ENCODE results near the gene CCDC30. TPM values are rescaled to one million over a fixed set of nuclear protein-coding genes. Genes with fewer than 3 reads are reported as not detected.

CCDC30 gene
- total and polyA plus RNA-seq, 9 of the 15 experiments (the other 6 are each of a cell fraction or from before 2014, with no cell fraction given), result 0.05 to 0.91 (median 0.24) TPM

DNA sequence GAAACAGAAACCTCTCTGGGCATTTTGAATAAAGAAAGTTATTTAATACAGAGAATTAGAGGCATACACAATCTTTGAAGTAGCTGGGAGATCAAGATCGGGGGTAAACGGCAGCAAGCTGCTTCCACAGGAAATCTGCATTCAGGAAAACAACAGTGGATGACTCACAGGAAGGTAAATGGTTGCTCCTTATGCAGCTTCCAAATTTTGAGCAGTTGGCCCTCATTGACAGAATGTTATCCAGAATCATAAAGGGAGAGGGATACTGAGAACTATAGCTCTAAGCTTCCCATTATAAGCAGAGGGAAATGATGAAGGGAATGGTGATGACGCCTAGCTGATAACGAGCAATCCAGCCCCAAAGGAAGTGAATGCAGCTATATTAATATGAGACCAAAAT lies 35.8 kb upstream of the CCDC30 start:
- Histone ChIP-seq H3K9me3 (replicated peaks; ENCODE audit: control insufficient read depth, insufficient read depth, low read depth, low read length) (no peaks in the 10 kb centered on the region), H3K9ac (ENCODE audit: insufficient read depth in 1 of 2, low read depth in 2 of 2, low read length in 2 of 2) (no peak overlapping the region), H3K27ac (ENCODE audit: extremely low read depth, low read depth, low read length) (no peak overlapping the region), H3K4me1 (replicated peaks in 1 of 2; ENCODE audit: control insufficient read depth in 2 of 2, insufficient read depth in 2 of 2, low read length in 2 of 2) (no peaks in the 10 kb centered on the region), H3K79me2 (ENCODE audit: control insufficient read depth, insufficient read depth, low read length) (no peaks in the 10 kb centered on the region), H3K4me2 (ENCODE audit: insufficient read depth, low read length) (no peak overlapping the region), H2AFZ (ENCODE audit: low read depth, low read length) (no peak overlapping the region), H3K9me1 (ENCODE audit: control insufficient read depth, insufficient read depth, low read length) (no peaks in the 10 kb centered on the region), H4K20me1 (replicated peaks; ENCODE audit: control insufficient read depth, insufficient read depth, low read length) (no peaks in the 10 kb centered on the region), H3K4me3 (no peak overlapping the region), H3K36me3 (ENCODE audit: control insufficient read depth, insufficient read depth, low read length) (no peaks in the 10 kb centered on the region), H3K27me3 (ENCODE audit: control insufficient read depth in 2 of 2, insufficient read depth in 2 of 2, low read length in 2 of 2) (peaks cover 13 to 17% of the 10 kb centered on the region in 2 experiments; a peak in 4 of 5 replicates)
- POLR2A ChIA-PET, result interaction anchor here (0.8 kb wide), 1 partner anchor 11 kb away, joined by 3 read pairs; no protein-coding TSS in a partner anchor
- BruUV-seq (replicated peaks), result no TSS peak
- in situ Hi-C loops (cut with MboI), result no loop called here
- FAIRE-seq (no peak), DNase-seq (ENCODE audit: extremely low read depth in 1 of 4, low spot score in 3 of 4) (no peak), ATAC-seq (no peak)
- intact Hi-C loops (cut with micrococcal nuclease), result no loop called here
- 2% methylated on average over 4 of the region's 4 CpGs for WGBS (ENCODE audit: insufficient coverage, low coverage, missing lambda C conversion rate)
- CTCF ChIA-PET (ENCODE audit: low intra/inter-chr PET ratio), result no interaction called here
- TF ChIP-seq, protein P1, sequence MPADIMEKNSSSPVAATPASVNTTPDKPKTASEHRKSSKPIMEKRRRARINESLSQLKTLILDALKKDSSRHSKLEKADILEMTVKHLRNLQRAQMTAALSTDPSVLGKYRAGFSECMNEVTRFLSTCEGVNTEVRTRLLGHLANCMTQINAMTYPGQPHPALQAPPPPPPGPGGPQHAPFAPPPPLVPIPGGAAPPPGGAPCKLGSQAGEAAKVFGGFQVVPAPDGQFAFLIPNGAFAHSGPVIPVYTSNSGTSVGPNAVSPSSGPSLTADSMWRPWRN (IDR thresholded peaks at IDR 0.05; ENCODE audit: low read depth), result no peak
- no peak for TF ChIP-seq NR2C1 (IDR thresholded peaks at IDR 0.05)
- no peak for TF ChIP-seq NR2C1 (tag; IDR thresholded peaks at IDR 0.05)
- no peak for TF ChIP-seq PML (IDR thresholded peaks at IDR 0.05; ENCODE audit: low read length)

DNA sequence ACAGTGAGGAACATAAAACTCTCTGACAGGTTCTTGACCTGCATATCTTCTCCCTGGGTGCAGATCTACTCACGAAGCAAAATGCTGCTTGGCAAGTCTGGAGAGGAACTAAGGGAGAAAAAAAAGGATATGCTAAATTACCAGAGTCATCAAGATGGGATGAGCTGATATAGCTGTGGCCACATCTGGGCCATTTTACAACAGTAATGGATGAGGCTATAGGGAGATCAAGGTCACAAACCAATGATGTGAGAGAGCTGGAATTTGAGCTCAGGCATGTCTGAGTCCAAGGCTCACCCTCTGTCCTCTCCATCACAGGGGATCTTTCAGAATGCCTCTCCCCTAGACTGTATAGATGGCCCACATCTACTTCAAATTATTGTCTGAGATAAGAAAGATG lies 33.5 kb upstream of the CCDC30 start:
- H3K27ac ChIP-seq (ENCODE audit: extremely low read depth, low read depth, low read length), result no peak overlapping the region
- no peak overlapping the region for H3K9ac ChIP-seq (ENCODE audit: insufficient read depth in 1 of 2, low read depth in 2 of 2, low read length in 2 of 2)
- H3K9me3 ChIP-seq (replicated peaks; ENCODE audit: control insufficient read depth, insufficient read depth, low read depth, low read length), result no peaks in the 10 kb centered on the region
- no peak for ATAC-seq
- no TSS peak for BruUV-seq (replicated peaks)
- CTCF ChIA-PET (ENCODE audit: low intra/inter-chr PET ratio), result no interaction called here
- DNase-seq (ENCODE audit: extremely low read depth in 1 of 4, low spot score in 3 of 4), result no peak
- WGBS (ENCODE audit: insufficient coverage, low coverage, missing lambda C conversion rate), result 7% methylated on average over 1 of the region's 1 CpG
- H3K36me3 ChIP-seq (ENCODE audit: control insufficient read depth, insufficient read depth, low read length), result no peaks in the 10 kb centered on the region
- H3K4me3 ChIP-seq, result no peak overlapping the region
- H3K9me1 ChIP-seq (ENCODE audit: control insufficient read depth, insufficient read depth, low read length), result no peaks in the 10 kb centered on the region
- intact Hi-C loops (cut with micrococcal nuclease) (no loop called here), in situ Hi-C loops (cut with MboI) (no loop called here)
- H3K27me3 ChIP-seq (ENCODE audit: control insufficient read depth in 2 of 2, insufficient read depth in 2 of 2, low read length in 2 of 2), result peaks cover 10 to 15% of the 10 kb centered on the region in 2 experiments; a peak in 4 of 5 replicates
- no peaks in the 10 kb centered on the region for H4K20me1 ChIP-seq (replicated peaks; ENCODE audit: control insufficient read depth, insufficient read depth, low read length)
- FAIRE-seq, result no peak
- H3K4me1 ChIP-seq (replicated peaks in 1 of 2; ENCODE audit: control insufficient read depth in 2 of 2, insufficient read depth in 2 of 2, low read length in 2 of 2), result no peaks in the 10 kb centered on the region
- no peak overlapping the region for H3K4me2 ChIP-seq (ENCODE audit: insufficient read depth, low read length)
- H2AFZ ChIP-seq (ENCODE audit: low read depth, low read length), result no peak overlapping the region
- no peaks in the 10 kb centered on the region for H3K79me2 ChIP-seq (ENCODE audit: control insufficient read depth, insufficient read depth, low read length)
- POLR2A ChIA-PET, result no interaction called here
- TF ChIP-seq JUNB (CRISPR knock-in tag; conservative IDR thresholded peaks at IDR 0.05) (no peak), ARID2 (IDR thresholded peaks at IDR 0.05) (no peak), PHB2 (IDR thresholded peaks at IDR 0.05; ENCODE audit: low read depth) (no peak), RBM34 (IDR thresholded peaks at IDR 0.05; ENCODE audit: borderline replicate concordance, insufficient read depth, low read length) (no peak), ZNF584 (CRISPR knock-in tag; IDR thresholded peaks at IDR 0.05; ENCODE audit: low read depth) (no peak), OTX1 (CRISPR knock-in tag; IDR thresholded peaks at IDR 0.05) (no peak), ZNF133 (CRISPR knock-in tag; IDR thresholded peaks at IDR 0.05) (no peak)
- TF ChIP-seq, protein P2, sequence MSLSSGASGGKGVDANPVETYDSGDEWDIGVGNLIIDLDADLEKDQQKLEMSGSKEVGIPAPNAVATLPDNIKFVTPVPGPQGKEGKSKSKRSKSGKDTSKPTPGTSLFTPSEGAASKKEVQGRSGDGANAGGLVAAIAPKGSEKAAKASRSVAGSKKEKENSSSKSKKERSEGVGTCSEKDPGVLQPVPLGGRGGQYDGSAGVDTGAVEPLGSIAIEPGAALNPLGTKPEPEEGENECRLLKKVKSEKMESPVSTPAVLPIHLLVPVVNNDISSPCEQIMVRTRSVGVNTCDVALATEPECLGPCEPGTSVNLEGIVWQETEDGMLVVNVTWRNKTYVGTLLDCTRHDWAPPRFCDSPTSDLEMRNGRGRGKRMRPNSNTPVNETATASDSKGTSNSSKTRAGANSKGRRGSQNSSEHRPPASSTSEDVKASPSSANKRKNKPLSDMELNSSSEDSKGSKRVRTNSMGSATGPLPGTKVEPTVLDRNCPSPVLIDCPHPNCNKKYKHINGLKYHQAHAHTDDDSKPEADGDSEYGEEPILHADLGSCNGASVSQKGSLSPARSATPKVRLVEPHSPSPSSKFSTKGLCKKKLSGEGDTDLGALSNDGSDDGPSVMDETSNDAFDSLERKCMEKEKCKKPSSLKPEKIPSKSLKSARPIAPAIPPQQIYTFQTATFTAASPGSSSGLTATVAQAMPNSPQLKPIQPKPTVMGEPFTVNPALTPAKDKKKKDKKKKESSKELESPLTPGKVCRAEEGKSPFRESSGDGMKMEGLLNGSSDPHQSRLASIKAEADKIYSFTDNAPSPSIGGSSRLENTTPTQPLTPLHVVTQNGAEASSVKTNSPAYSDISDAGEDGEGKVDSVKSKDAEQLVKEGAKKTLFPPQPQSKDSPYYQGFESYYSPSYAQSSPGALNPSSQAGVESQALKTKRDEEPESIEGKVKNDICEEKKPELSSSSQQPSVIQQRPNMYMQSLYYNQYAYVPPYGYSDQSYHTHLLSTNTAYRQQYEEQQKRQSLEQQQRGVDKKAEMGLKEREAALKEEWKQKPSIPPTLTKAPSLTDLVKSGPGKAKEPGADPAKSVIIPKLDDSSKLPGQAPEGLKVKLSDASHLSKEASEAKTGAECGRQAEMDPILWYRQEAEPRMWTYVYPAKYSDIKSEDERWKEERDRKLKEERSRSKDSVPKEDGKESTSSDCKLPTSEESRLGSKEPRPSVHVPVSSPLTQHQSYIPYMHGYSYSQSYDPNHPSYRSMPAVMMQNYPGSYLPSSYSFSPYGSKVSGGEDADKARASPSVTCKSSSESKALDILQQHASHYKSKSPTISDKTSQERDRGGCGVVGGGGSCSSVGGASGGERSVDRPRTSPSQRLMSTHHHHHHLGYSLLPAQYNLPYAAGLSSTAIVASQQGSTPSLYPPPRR (CRISPR knock-in tag; IDR thresholded peaks at IDR 0.05; ENCODE audit: borderline replicate concordance), result no peak
